Activated CD4-positive, CD25-positive, alpha-beta regulatory T cell (primary cell): Measurements from ENCODE around the gene CUEDC1.
"Not testable (repeated sequence)": the region's sequence is repeated elsewhere in the genome, so short reads cannot be mapped to it uniquely, and the experiment has no call there.

Source experiments
- DNase-seq, 4 experiments: peaks; one replicate each; lab custom pipeline; 2025; lab: John Stamatoyannopoulos, UW

The CUEDC1 gene

GRCh38 chr17:57939797-57940196, 15.4 kb downstream of the CUEDC1 start:
- peak in 1 of 4 experiments; percentile 9 for DNase-seq

- DNase-seq, result no peak
Measured at GRCh38 chr17:57938061-57938502, 17.1 kb downstream of the CUEDC1 start.

GRCh38 chr17:57937492-57937891, 17.7 kb downstream of the CUEDC1 start:
- DNase-seq, result no peak

- DNase-seq, result no peak
Measured at GRCh38 chr17:57935833-57936807, 19.1 kb downstream of the CUEDC1 start.

GRCh38 chr17:57931488-57932137, 23.6 kb downstream of the CUEDC1 start:
- DNase-seq, result no peak

GRCh38 chr17:57930239-57930638, 25.0 kb downstream of the CUEDC1 start:
- DNase-seq, result no peak

- no peak for DNase-seq
Measured at GRCh38 chr17:57929386-57929785, 25.8 kb downstream of the CUEDC1 start.

- no peak for DNase-seq
Measured at GRCh38 chr17:57928928-57929327, 26.3 kb downstream of the CUEDC1 start.

- DNase-seq, result no peak
Measured at GRCh38 chr17:57927048-57927723, 28.0 kb downstream of the CUEDC1 start.

GRCh38 chr17:57926723-57927047, 28.5 kb downstream of the CUEDC1 start:
- no peak for DNase-seq

GRCh38 chr17:57925361-57925990, 29.7 kb downstream of the CUEDC1 start:
- no peak for DNase-seq

GRCh38 chr17:57924677-57925076, 30.5 kb downstream of the CUEDC1 start:
- DNase-seq, result no peak

- no peak for DNase-seq
Measured at GRCh38 chr17:57923182-57923872, 31.9 kb downstream of the CUEDC1 start.

GRCh38 chr17:57922745-57923144, 32.5 kb downstream of the CUEDC1 start:
- not testable (repeated sequence) for DNase-seq

- DNase-seq, result no peak
Measured at GRCh38 chr17:57920916-57921703, 34.1 kb downstream of the CUEDC1 start.

GRCh38 chr17:57919918-57920317, 35.3 kb downstream of the CUEDC1 start:
- no peak for DNase-seq

- no peak for DNase-seq
Measured at GRCh38 chr17:57918017-57918895, 37.0 kb downstream of the CUEDC1 start.

- no peak for DNase-seq
Measured at GRCh38 chr17:57916925-57917858, 38.0 kb downstream of the CUEDC1 start.
